ENCODE measurements around the gene ARHGEF7.

Gene ARHGEF7

DNA sequence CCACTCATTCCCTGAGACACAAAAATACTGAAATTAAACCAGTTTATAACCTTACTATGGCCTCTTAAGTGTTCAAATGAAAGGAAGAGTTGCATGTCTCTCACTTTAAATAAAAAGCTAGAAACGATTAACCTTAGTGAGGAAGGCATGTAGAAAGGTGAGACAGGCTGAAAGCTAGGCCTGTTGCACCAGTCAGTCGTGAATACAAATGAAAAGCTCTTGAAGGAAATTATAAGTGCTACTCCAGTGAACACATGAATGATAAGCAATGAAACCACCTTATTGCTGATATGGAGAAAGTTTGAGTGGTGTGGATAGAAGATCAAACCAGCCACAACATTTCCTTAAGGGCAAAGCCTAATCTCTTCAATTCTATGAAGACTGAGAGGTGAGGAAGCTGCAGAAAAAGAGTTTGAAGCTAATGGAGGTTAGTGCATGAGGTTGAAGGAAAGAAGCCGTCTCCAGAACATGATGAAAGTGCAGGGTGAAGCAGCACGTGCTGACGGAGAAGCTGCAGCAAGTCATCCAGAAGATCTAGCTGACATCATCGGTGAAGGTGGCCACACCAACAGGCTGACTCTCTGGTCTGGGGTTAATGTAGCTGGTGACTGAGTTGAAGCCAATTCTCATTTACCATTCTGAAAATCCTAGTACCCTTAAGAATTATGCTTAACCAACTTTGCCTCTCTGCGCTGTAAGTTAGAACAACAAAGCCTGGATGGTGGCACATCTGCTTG is 110.9 kb downstream of the ARHGEF7 start:
- DNase-seq (ENCODE audit: low read depth), result no peak

DNA sequence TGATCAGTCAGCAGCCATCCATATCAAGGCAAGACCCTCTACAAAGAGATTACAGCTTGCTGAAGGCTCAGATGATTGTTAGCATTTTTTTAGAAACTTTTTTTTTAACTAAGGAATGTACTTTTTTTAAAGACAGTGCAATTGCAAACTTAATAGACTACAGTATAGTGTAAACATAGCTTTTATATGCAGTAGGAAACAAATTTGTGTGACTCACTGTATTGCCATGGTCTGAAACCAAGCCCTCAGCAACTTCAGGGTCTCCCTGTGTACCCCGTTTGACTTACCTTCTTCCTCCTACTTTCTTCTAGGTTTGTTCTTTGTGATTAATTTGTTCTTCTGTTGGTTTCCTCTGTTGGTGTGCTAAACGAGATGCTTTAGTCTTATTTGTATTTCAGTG is 112.3 kb downstream of the ARHGEF7 start:
- DNase-seq (ENCODE audit: low read depth), result no peak

DNA sequence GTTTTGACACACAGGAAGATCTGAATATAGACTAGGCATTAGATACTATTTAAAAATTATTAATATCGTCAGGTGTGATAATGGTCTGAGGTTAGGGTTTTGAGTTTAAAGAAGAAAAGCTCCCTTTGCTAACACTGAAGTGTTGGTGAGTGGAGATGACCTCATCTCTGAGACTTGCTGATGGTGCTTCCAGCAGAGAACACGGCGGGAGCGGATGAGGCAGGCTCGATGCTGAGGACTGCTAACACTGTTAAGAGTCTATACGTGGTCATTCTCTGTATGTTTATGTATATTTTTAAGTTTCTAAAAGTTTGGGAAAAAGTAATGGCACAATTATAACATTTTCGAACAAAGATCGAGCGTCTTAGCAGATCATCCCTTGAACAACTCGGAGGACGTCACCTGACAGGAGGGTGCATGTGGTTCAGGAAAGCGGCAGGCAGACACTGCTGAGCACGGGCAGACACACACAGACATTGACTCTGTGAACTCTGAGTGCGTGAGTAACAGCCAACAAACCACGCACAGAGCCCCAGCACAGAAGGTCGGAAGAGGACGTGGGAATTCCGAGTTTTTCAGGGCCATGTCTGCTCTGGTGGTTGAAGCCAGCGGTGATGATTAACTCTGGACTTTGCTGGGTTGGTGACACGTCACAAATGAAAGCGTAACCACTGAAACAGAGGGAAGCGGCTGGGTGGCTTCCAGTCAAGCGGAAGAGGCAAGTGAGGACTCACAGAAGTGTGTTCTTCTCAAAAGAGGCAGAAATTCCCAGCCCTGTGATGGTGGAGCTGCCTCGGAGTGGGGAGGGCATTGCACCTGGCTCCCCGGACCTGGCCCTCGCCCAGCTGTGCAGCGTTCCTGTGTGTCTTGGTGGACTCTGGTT is 113.4 kb downstream of the ARHGEF7 start:
- DNase-seq (ENCODE audit: low read depth), result no peak

GRCh38 chr13:111230385-111230930 is 115.3 kb downstream of the ARHGEF7 start:
- no peak for DNase-seq (ENCODE audit: low read depth)

DNA sequence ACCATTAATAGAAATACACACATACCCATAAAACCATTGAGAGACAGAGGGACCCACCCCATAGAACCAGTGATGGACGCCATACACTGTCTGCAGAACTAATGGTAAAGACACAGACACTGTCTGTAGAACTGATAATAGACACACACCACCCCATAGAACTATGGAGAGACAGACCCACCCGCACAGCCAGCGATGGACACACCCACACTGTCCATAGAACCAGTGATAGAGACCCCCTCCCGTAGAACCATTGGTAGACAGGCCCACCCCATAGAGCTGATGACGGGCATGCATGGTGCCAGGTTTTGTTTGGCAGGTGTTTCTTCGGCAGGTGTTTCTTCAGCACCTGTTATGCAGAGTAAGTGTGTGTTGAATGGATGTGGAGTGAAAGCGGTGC is 117.1 kb downstream of the ARHGEF7 start:
- DNase-seq (ENCODE audit: low read depth), result no peak

DNA sequence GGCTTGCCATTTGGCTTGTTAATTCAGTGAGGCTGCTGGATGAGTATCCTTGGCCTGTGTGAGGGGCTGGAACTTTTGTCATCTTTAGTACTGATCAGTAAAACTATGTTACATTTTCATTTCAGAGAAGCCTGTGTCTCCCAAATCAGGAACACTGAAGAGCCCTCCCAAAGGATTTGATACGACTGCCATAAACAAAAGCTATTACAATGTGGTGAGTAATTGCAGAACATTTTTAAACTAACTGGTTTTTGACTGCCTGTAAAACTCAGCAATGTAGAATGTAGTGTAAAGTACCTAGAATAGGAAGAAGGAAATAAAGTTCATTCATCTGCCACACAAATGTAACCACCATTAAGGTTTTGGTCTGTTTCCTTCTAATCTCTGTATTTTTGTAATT is 118.0 kb downstream of the ARHGEF7 start:
- no peak for DNase-seq (ENCODE audit: low read depth)

DNA sequence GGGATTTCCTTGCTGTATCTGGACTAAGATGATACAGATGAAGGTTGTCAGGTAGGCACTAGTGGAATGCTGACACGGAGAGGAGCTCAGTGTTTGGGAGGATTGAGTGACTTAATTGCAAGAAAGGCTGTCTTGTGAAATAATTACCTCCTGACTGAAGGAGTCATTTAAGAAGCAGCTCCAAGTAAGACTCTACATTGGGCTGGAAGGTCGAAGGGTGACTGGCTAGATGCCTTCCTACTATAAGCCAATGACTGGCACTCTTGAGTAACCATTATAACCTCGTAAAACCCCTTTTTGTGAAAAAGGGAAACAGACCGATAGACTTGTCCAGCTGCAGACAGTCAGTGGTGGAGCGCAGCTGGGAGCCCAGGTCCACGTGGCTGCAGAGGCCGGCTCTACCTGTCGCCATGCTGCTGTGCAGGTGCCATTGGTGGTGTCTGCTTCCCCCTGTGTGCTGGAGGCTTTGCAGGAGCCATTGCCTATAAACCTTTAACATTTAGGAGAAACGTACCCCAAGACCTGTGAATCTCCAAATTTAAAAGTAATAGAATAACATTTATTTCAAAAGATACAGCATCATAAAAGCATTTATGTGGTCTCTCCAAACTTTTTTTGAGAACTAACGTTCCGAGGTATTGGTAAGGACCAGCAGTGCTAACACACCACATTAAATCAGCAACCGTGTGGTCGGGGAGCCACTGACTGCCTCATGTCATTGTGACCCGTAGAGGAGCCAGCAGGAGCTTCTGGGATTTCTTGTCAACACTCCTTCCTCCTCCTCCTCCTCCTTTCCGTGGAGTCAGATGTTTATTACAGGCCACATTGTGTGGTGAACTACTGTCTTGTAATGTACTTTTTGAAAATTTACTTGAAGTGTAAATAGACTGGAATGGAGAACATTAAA is 124.9 kb downstream of the ARHGEF7 start:
- DNase-seq (ENCODE audit: low read depth), result no peak

GRCh38 chr13:111241006-111241755 is 126.1 kb downstream of the ARHGEF7 start:
- DNase-seq (ENCODE audit: low read depth), result no peak

GRCh38 chr13:111241862-111242261 is 126.8 kb downstream of the ARHGEF7 start:
- DNase-seq (ENCODE audit: low read depth), result no peak

GRCh38 chr13:111242585-111242984 is 127.5 kb downstream of the ARHGEF7 start:
- DNase-seq (ENCODE audit: low read depth), result no peak

DNA sequence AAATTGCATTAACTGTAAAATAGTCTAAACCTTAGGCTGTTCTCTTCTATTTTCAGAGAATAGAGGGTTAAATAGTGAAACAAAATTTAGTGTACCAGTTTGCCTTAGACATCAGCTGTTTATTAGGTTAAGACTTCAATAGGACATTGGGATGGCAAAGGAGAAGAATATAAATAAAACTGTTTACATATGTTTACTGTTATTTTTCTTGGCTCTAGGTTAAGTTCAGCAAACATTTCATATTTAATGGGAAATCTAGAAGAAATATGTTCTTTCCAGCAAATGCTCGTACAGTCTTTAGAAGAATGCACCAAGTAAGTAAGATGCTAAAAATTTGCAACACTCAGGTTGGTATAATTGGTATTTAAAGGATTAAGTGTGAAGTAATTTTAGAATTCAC is 128.9 kb downstream of the ARHGEF7 start:
- no peak for DNase-seq (ENCODE audit: low read depth)

DNA sequence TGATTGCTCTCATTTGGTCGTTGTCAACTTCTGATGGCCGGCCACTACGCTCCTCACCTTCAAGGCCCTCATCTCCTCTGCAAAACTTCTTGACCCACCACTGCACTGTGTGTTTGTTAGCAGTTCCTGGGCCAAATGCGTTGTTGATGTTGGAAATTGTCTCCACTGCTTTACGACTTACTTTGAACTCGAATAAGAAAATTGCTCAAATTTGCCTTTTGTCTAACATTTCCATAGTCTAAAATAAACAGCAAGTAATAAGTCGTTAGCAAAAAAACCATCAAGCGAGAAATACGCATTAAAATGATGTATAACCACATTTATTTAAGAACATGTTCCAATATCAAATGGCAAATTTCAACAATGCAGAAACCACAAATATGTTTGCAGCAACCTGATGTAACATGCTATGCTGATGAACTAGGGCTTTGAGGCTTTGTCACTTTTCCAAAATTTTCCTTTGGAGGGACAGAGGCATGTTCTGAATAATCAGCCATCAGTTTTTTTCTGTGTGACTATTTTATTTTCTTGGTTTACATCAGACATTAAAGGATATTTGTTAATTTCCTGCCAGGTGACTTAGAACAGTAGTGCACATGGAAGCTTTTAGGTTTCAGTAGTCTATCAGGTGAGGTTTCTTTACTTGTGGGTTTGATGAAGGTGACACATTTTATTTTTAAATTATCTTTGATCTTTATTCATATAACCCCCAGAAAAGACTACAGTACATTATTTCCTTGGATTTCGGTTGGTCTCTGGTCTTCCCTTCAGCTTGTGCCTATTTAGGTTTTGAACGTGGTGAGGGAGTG is 130.7 kb downstream of the ARHGEF7 start:
- DNase-seq (ENCODE audit: low read depth), result no peak

DNA sequence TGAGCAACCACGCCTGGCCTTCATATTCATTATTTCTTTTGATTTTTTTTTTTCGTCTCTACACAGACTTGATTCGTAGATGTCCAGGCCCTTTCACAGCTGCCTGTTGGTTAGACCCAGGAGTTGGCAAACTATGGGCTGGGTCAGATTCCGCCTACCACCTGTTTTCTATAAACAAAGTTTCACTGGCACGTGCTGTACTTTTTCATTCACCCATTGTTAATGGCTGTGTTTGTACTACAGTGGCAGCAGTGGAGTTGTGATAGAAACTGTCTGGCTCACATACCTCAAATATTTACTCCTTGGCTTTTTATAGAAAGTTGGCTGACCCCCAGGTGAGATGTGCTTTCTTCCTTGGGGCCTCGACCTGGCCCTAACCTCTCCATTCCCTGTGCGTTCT is 132.4 kb downstream of the ARHGEF7 start:
- no peak for DNase-seq (ENCODE audit: low read depth)

- no peak for DNase-seq (ENCODE audit: low read depth)
These were observed 133.7 kb downstream of the ARHGEF7 start for GRCh38 chr13:111248822-111249221.

DNA sequence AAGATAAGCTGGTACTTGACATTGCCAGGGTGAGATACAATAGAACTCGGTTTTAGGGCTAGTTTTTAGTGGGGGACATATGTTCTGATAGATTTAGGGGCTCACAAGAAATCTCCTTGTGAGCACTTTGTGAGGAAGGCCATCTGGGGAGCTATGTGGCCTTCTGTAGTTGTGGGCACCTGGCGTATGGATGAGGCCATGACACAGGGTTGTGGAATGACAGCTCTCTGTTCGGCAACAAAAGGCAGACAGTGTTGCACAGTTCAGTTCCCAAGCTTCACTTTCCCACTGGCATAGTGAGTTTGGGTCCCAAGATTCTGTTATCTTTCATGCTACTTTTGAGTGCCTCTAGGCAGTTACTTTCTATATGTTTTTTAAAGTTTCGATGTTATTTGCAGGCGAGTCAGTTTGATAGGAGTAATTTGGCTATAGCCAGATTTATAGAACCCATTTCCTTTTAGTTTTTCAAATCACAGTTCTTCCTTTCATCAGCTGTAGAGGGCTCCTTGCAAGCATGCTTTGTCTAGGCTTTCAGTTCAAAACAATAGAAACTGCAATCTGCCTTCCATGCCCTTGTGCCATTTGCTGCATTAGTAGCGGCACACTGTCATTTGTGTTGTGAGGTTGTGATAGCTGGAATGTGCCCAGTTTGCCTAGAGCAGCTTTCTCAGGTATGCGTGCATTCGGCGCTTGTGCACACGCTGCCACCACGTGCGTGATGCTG is 134.7 kb downstream of the ARHGEF7 start:
- no peak for DNase-seq (ENCODE audit: low read depth)

DNA sequence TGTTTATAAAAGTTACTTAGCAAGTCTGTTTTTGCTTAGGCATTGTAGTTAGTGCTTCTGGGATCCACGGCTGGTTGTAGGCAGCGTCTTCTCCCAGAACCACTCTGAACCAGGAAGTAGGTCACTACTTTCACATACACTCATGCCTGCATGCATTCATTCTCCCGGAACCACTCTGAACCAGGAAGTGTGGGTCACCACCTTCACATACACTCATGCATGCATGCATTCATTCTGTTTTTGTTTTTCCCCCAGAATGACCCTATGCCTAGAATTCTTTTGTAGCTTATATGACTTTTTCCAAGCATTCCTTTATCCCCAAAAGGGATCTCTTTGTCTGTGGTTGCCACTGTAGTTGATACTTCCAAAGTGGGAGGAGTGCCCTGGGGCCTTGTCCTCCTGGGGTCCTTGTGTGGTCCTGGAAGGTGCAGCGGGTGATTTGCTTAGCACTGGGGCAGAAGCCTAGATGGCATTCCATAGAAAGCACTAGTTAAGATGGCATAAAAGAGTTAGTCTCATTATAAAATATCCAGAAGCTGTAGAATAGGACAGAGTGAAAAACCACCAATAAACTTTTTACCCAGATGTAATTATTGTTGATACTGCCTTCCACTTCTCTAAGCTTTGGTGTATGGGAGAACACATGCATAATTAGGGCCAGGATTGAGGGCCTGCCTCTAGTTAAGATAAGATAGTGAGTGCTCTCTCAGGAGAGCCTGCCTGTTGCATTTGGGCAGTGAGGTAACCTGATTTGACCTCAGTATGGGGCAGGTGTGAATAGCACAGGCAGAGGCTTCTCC is 136.7 kb downstream of the ARHGEF7 start:
- DNase-seq (ENCODE audit: low read depth), result no peak

DNA sequence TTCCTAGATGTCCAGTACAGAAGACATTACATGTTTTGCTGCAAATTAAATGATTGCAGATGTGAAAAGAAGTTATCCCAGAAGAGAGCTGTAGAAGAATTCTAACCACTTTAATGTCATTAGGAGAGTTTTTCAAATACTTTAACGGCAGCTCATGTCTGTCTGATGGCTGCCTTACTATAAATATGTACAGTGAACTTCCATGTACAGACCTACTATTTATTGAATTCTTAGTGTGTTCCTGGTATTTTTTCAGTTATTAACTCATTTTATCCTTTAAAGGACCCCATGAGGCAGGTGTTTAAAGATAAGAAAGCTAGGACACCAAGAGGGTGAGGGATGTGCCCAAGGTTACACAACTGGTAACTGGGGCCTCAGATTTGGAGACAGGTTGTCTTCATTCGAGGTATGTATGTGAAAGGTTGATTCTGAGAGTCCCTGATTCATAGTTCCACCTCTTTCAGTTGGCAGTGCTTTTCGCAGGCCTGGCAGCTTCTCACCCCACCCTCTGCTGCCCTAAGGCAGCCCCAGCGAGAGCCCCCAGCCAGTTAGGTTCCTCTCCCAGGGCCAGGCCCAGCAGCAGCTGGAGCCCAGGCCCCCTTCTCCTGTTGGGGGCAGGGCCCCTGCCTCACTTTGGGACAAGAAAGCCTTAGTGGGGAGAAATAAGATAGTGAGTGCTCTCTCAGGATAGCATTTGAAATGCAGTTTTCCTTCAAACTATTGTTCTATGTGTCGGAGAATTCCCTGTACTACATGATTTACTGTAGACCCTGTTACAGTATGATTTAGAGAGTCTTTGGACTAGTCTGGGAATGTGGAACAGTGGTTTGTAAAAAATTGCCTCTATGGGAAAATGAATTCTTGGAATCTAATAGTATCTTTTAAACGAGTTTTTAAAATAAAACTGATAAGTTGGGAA is 137.6 kb downstream of the ARHGEF7 start:
- DNase-seq (ENCODE audit: low read depth), result no peak

DNA sequence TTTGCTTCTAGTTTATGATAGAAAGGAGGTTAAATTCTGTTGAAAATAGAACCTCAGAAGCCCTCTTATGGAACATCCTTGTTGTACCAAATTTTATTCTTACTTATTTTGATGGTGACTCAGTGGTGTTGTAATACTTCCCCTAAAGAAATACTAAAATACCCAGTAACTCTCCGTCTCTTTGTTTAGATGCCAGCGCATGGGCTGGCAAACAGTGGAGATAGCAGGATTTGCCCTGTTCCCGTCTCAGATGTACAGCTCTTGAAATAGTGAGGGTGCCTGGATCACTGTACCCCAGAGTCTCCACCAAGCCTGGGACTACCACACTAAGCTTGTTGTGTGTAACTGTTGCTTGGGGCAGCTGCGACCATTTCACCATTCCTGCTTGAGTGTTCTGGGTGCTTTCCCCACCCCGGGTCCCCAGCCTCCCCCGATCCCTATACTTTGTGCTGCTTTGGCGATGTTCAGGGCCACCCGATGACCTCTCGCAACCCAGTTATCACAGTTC is 138.3 kb downstream of the ARHGEF7 start:
- no peak for DNase-seq (ENCODE audit: low read depth)
